Measurements from ENCODE around the gene PGM2.

- TF ChIP-seq POLR2A (IDR thresholded peaks at IDR 0.05; ENCODE audit: low read depth, low read length) (no peak), CTCF (IDR thresholded peaks at IDR 0.05 in 2 of 3, conservative IDR thresholded peaks at IDR 0.05 in 1 of 3; ENCODE audit: control insufficient read depth in 2 of 3, extremely low read depth in 1 of 3, insufficient read depth in 1 of 3, low read depth in 3 of 3, low read length in 3 of 3) (no peak), BCL11A (IDR thresholded peaks at IDR 0.05; ENCODE audit: low read depth, low read length) (no peak), PBX3 (IDR thresholded peaks at IDR 0.05; ENCODE audit: insufficient replicate concordance, low read depth, low read length) (no peak), ZNF687 (IDR thresholded peaks at IDR 0.05) (no peak), ZNF217 (IDR thresholded peaks at IDR 0.05) (no peak)
Observed at GRCh38 chr4:37910091-37910486, 83.6 kb downstream of the PGM2 start.
